Measurements from ENCODE around the gene NECTIN4. TPM values are rescaled to one million over a fixed set of nuclear protein-coding genes. Genes with fewer than 3 reads are reported as not detected.

Gene NECTIN4
- total and polyA plus RNA-seq, 10 of the 15 experiments (the other 5 are each of a cell fraction or from before 2014, with no cell fraction given), result 2.8 to 8.7 (median 3.7) TPM

- TF ChIP-seq NKRF (conservative IDR thresholded peaks at IDR 0.05) (0 out of 2 replicates have a peak, but pooled peaks have one; percentile 30), IKZF2 (IDR thresholded peaks at IDR 0.05) (no peak; a peak in 2 of 4 replicates), SIX5 (IDR thresholded peaks at IDR 0.05; ENCODE audit: low read depth, low read length, severe bottlenecking) (peak; percentile 71), PAX8 (IDR thresholded peaks at IDR 0.05) (peak; percentile 96), RAD51 (IDR thresholded peaks at IDR 0.05) (peak; percentile 56; the same call in 1 of the 2 replicates), PKNOX1 (IDR thresholded peaks at IDR 0.05) (no peak; the same call in none of the 2 replicates), ZNF687 (IDR thresholded peaks at IDR 0.05) (0 out of 2 replicates have a peak, but pooled peaks have one; percentile 49), MLLT1 (IDR thresholded peaks at IDR 0.05) (peak; percentile 94), PRDM15 (CRISPR knock-in tag; IDR thresholded peaks at IDR 0.05) (no peak), E2F8 (IDR thresholded peaks at IDR 0.05; ENCODE audit: low read depth, partially characterized antibody) (peak; percentile 84), ASH2L (IDR thresholded peaks at IDR 0.05; ENCODE audit: borderline replicate concordance, low read depth) (no peak), HCFC1 (IDR thresholded peaks at IDR 0.05; ENCODE audit: low read length) (peak; percentile 78)
Observed at GRCh38 chr1:161045736-161046604, 43.4 kb downstream of the NECTIN4 start, which contains the start of gene USF1 (continued).

Measured in GM12878 (cell line).